ENCODE data around the gene TULP4. TPM values are rescaled to one million over a fixed set of nuclear protein-coding genes. Genes with fewer than 3 reads are reported as not detected.

TULP4 gene
- polyA plus RNA-seq, 2 of the 4 experiments (the other 2 are of a cell fraction) = 5.0 to 10.6 TPM

DNA sequence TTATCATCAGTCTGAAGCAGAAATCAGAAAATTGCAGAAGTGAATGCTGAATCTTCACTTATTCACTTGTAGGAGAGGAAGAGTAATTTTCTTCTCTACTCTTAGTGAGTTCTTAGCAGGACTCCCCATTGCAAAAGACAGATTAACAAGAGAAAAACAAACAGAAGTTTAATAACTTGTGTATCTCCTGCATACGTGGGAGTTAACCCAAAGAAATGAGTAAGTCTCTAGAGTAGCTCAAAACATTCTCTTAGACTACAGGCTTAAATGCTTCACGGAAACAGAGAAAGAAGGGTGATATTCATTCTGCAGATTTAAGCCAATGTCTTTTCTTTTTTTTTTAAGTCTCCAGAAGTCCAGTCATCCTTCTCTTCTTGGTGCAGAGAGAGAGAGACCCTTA, 149.7 kb downstream of the TULP4 start:
- DNase-seq (ENCODE audit: low read depth in 1 of 2, low spot score in 1 of 2) (no peak), FAIRE-seq (no peak), ATAC-seq (no peak)
- TF ChIP-seq SREBF2 (IDR thresholded peaks at IDR 0.05) (no peak), TFCP2L1 (CRISPR knock-in tag; IDR thresholded peaks at IDR 0.05) (no peak), POLR2A (IDR thresholded peaks at IDR 0.05; ENCODE audit: low read length) (no peak), HOXB5 (CRISPR knock-in tag; IDR thresholded peaks at IDR 0.05) (no peak), HDAC2 (IDR thresholded peaks at IDR 0.05) (no peak), CBX2 (IDR thresholded peaks at IDR 0.05; ENCODE audit: borderline replicate concordance, low read depth) (no peak), ZC3H11A (IDR thresholded peaks at IDR 0.05) (no peak), HOXB13 (CRISPR knock-in tag; IDR thresholded peaks at IDR 0.05; ENCODE audit: low read depth) (no peak), MAFK (IDR thresholded peaks at IDR 0.05; ENCODE audit: partially characterized antibody) (no peak)
- TF ChIP-seq, protein P1, sequence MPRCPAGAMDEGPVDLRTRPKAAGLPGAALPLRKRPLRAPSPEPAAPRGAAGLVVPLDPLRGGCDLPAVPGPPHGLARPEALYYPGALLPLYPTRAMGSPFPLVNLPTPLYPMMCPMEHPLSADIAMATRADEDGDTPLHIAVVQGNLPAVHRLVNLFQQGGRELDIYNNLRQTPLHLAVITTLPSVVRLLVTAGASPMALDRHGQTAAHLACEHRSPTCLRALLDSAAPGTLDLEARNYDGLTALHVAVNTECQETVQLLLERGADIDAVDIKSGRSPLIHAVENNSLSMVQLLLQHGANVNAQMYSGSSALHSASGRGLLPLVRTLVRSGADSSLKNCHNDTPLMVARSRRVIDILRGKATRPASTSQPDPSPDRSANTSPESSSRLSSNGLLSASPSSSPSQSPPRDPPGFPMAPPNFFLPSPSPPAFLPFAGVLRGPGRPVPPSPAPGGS (IDR thresholded peaks at IDR 0.05) = no peak
- Histone ChIP-seq H3K4me3 (no peak overlapping the region), H3K27ac (no peak overlapping the region), H3K4me2 (no peak overlapping the region), H3K4me1 (no peaks in the 10 kb centered on the region), H3K9me3 (no peaks in the 10 kb centered on the region)
- ChIA-PET CTCF (interaction anchor here (0.6 to 1.0 kb wide), 4 partner anchors 34 to 241 kb away, joined by 3 to 4 read pairs (median 3); no protein-coding TSS in a partner anchor), POLR2A (no interaction called here)
- 69% methylated on average over 2 of the region's 2 CpGs for WGBS (ENCODE audit: missing lambda C conversion rate)

DNA sequence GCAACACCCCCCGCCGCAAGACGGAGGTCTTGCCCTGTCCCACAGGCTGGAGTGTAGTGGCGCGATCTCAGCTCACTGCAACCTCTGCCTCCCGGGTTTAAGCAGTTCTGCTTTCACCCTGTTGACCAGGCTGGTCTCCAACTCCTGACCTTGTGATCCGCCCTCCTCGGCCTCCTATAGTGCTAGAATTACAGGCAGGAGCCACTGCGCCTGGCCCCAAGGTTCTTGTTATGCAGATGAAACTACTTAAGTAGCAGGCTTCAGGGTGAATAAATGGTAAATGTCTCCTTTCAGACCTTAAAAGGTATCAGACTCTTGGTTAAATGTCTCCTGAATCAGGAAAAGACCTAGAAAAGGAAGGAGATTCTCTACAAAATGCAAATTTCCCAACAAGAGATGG, 152.2 kb downstream of the TULP4 start:
- no peak for FAIRE-seq
- Histone ChIP-seq H3K4me1 (no peaks in the 10 kb centered on the region), H3K27ac (no peak overlapping the region), H3K4me3 (no peak overlapping the region), H3K4me2 (no peak overlapping the region), H3K9me3 (no peaks in the 10 kb centered on the region)
- ChIA-PET POLR2A (no interaction called here), CTCF (interaction anchor here (1.0 to 1.5 kb wide), 2 partner anchors 77 to 243 kb away, joined by 3 read pairs; no protein-coding TSS in a partner anchor)
- DNase-seq (ENCODE audit: low read depth in 1 of 2, low spot score in 1 of 2) = no peak
- no peak for ATAC-seq
- TF ChIP-seq ZC3H11A (IDR thresholded peaks at IDR 0.05) (no peak), EP300 (IDR thresholded peaks at IDR 0.05) (no peak)
- TF ChIP-seq, protein P2, sequence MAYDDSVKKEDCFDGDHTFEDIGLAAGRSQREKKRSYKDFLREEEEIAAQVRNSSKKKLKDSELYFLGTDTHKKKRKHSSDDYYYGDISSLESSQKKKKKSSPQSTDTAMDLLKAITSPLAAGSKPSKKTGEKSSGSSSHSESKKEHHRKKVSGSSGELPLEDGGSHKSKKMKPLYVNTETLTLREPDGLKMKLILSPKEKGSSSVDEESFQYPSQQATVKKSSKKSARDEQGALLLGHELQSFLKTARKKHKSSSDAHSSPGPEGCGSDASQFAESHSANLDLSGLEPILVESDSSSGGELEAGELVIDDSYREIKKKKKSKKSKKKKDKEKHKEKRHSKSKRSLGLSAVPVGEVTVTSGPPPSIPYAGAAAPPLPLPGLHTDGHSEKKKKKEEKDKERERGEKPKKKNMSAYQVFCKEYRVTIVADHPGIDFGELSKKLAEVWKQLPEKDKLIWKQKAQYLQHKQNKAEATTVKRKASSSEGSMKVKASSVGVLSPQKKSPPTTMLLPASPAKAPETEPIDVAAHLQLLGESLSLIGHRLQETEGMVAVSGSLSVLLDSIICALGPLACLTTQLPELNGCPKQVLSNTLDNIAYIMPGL (CRISPR knock-in tag; IDR thresholded peaks at IDR 0.05; ENCODE audit: borderline replicate concordance) = no peak
- 91% methylated on average over 9 of the region's 9 CpGs for WGBS (ENCODE audit: missing lambda C conversion rate)

DNA sequence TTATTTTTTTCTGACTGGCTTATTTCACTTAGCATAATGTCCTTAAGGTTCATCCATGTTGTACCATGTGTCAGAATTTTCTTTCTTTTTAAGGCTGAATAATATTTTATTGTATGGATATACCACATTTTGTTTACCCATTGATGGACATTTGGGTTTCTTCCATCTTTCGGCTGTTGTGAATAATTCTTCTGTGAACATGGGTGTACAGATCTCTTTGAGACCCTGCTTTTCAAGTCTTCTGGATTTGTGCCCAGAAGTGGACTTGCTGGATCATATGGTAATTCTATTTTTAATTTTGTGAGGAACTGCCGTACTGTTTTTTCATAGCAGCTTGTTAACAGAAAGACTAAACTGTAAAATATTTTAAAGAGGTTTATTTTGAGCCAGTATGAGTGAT, 153.0 kb downstream of the TULP4 start:
- no peak for FAIRE-seq

More for the DNA sequence above, 153.0 kb downstream of the TULP4 start:
- Histone ChIP-seq H3K9me3 (no peaks in the 10 kb centered on the region), H3K4me3 (no peak overlapping the region), H3K4me1 (no peaks in the 10 kb centered on the region), H3K27ac (no peak overlapping the region), H3K4me2 (no peak overlapping the region)
- POLR2A ChIA-PET = no interaction called here
- no peak for DNase-seq (ENCODE audit: low read depth in 1 of 2, low spot score in 1 of 2)
- TF ChIP-seq, protein P3, sequence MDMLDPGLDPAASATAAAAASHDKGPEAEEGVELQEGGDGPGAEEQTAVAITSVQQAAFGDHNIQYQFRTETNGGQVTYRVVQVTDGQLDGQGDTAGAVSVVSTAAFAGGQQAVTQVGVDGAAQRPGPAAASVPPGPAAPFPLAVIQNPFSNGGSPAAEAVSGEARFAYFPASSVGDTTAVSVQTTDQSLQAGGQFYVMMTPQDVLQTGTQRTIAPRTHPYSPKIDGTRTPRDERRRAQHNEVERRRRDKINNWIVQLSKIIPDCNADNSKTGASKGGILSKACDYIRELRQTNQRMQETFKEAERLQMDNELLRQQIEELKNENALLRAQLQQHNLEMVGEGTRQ (IDR thresholded peaks at IDR 0.05) = no peak
- no peak for TF ChIP-seq FOXS1 (CRISPR knock-in tag; IDR thresholded peaks at IDR 0.05)
- TF ChIP-seq MAZ (IDR thresholded peaks at IDR 0.05; ENCODE audit: borderline replicate concordance, low read depth, low read length) = no peak
- no peak for TF ChIP-seq BHLHE40 (IDR thresholded peaks at IDR 0.05; ENCODE audit: low read depth, low read length)
- no peak for TF ChIP-seq RARB (CRISPR knock-in tag; IDR thresholded peaks at IDR 0.05)
- TF ChIP-seq TP53 (CRISPR knock-in tag; IDR thresholded peaks at IDR 0.05) = no peak
- no peak for TF ChIP-seq CBX8 (IDR thresholded peaks at IDR 0.05)
- TF ChIP-seq, protein P2 (CRISPR knock-in tag; IDR thresholded peaks at IDR 0.05; ENCODE audit: borderline replicate concordance) = no peak
- no peak for TF ChIP-seq POLR2A (IDR thresholded peaks at IDR 0.05; ENCODE audit: low read length)
- CTCF ChIA-PET = no interaction called here
- ATAC-seq = no peak
- WGBS (ENCODE audit: missing lambda C conversion rate) = 94% methylated on average over 2 of the region's 2 CpGs
